ENCODE results near the gene M1AP.

The M1AP gene

GRCh38 chr2:74648009-74648443 is at the start of gene M1AP:
Gene M1AP, minus strand, starts transcription at chr2:74648330. Its CDS starts 8,055 bp downstream, at chr2:74640275.
- DNase-seq (ENCODE audit: low read depth in 2 of 2, low spot score in 1 of 2): no peak

GRCh38 chr2:74696829-74697228 is 48.7 kb upstream of the M1AP start:
- no peak for DNase-seq (ENCODE audit: low read depth in 2 of 2, low spot score in 1 of 2)

GRCh38 chr2:74695663-74696062 is 47.5 kb upstream of the M1AP start:
- no peak for DNase-seq (ENCODE audit: low read depth in 2 of 2, low spot score in 1 of 2)

DNA sequence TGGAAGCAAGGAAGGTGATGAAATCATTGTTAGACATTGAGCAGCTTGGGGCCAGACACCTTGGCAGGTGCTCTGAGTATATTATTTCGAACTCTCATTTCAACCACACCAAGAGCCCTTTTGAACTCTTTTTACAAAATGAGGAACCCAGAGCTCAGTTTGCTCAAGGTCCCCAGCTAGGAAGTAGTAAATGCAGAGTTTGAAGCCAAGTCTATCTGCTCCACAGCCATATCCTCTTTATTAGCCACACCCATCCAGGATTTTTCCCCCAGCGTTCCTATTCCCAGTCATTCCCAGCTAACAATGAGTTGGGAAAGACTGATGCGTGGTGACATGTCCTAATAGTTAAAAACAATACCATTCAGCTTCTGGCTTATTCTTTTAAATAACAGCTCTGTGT is 46.2 kb upstream of the M1AP start:
- DNase-seq (ENCODE audit: low read depth in 2 of 2, low spot score in 1 of 2): no peak

DNA sequence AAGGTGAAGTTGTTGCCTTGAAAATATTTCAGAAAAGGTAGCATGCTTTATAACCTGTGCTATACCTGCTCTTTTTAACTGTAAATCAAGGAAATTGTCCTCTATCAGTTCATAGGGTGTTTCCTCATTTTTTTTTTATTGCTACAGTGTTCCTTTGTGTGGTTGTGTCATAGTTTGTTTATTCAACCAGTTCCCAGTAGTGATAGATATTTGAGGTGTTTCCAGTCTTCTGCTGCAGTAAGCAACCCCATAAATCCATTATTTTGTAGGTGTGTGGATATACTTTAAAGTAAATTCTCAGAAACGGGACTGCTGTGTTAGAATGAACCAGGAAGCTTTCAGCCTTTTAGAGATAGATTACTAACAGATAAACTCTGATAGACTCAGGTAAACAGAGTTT is 45.5 kb upstream of the M1AP start:
- no peak for DNase-seq (ENCODE audit: low read depth in 2 of 2, low spot score in 1 of 2)

- no peak for DNase-seq (ENCODE audit: low read depth in 2 of 2, low spot score in 1 of 2)
Observed at GRCh38 chr2:74693213-74693612, 45.1 kb upstream of the M1AP start.

DNA sequence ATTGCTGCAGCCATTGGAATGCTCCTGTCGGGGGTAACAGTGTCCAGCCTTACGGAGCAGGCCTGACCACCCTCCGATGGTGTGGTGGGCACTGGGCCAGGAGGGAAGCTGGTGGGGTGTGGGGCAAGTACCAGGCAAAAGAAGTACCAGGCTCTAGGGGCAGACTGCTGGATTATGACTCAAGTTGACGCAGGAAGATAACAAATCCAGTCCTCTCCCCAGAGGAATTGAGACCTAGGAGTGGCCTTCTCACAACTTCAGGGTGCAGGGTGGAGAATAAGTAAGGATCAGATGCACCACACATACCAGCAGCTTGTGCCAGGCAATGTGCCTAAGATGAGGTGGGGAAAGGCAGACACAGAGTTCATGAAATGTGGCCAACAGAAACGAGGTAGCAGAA is 43.8 kb upstream of the M1AP start:
- DNase-seq (ENCODE audit: low read depth in 2 of 2, low spot score in 1 of 2): no peak

- no peak for DNase-seq (ENCODE audit: low read depth in 2 of 2, low spot score in 1 of 2)
Observed at GRCh38 chr2:74690571-74690970, 42.4 kb upstream of the M1AP start.

GRCh38 chr2:74689671-74690070 is 41.5 kb upstream of the M1AP start:
- no peak for DNase-seq (ENCODE audit: low read depth in 2 of 2, low spot score in 1 of 2)

DNA sequence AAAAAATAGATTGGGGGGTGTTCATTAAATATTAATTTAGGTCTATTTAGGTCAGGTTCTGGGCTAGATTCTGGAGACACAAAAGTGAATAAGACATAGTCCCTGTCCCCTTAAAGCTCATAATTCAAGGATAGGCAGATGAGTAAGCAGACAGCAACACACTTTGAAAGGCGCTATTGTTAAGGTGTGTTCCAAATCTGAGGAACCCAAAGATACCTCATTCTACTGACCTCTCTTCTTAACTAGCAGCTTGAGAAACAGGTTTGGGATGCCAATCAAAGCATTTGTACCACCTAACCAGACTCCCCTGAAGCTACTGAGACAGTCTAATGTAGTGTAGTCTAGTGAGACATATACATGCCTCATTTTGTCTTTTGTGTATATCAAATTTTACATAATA is 40.8 kb upstream of the M1AP start:
- no peak for DNase-seq (ENCODE audit: low read depth in 2 of 2, low spot score in 1 of 2)

DNA sequence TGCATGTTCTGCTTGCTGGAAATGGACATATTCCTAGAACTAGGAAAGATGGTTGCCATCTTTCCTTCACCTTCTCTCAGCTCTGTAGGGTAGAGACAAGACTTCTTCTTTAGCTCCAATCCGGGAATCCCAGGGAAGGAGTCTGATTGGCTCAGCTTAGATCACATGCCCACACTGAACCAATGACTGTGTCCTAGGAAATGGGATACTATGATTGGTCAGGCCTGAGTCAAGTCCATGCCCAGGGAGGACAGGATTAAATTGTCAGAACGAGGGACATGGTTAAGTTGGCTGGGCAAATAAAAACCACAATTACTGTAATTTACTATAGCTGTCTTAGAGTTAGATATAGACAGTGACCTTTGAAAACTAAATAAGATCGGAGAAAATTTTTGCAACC is 37.3 kb upstream of the M1AP start:
- no peak for DNase-seq (ENCODE audit: low read depth in 2 of 2, low spot score in 1 of 2)

DNA sequence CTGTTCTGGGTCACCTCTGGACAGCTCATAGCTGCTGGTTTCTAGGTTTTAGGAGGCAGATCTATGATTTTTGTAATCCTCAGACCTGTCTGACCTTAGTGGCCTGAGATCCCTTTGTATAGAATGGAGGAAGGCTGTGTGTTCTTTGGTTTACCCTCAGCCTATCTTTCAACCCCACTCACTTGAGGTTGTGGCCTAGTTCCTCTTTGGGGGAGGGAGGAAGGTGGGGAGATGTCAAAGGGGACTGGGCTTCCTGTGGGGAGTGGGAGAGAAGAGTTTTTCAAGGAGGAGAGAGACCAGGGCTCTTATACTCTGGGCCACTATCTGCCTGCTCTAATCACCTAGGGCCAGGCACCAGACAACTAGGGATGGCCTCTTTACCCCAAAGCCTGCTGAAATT is 34.4 kb upstream of the M1AP start:
- DNase-seq (ENCODE audit: low read depth in 2 of 2, low spot score in 1 of 2): no peak

DNA sequence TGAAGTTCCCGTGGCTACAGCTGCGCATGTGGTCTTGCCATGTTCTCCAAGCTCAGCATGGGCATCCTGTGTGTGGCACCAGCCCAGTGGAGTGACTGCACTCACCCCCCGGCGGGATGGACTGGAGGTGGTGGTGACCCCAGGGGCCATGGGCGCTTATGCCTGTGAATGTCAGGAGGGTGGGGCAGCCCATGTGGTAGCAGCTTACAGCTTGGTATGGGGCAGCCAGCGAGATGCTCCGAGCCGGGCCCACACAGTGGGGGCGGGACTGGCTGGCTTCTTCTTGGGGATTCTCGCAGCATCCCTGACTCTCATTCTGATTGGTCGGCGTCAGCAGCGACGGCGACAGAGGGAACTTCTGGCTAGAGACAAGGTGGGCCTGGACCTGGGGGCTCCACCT is 31.5 kb upstream of the M1AP start:
- DNase-seq (ENCODE audit: low read depth in 2 of 2, low spot score in 1 of 2): no peak

GRCh38 chr2:74676331-74676730 is 28.2 kb upstream of the M1AP start:
- no peak for DNase-seq (ENCODE audit: low read depth in 2 of 2, low spot score in 1 of 2)

DNA sequence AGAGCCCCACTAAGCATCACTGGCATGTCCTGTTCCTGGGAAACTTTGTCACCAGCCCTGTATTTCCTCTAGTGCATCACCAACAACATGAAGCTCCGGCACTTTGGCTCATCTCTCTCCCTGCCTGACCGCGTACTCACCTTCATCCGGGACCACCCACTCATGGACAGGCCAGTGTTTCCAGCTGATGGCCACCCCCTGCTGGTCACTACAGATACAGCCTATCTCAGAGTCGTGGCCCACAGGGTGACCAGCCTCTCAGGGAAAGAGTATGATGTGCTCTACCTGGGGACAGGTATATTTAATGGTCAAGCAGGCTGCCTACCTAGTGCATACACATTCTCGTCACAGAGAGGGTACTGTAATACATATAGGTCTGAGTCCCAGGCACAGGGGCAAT is 27.0 kb upstream of the M1AP start:
- no peak for DNase-seq (ENCODE audit: low read depth in 2 of 2, low spot score in 1 of 2)

GRCh38 chr2:74673826-74674528 is 25.8 kb upstream of the M1AP start:
- no peak for DNase-seq (ENCODE audit: low read depth in 2 of 2, low spot score in 1 of 2)

DNA sequence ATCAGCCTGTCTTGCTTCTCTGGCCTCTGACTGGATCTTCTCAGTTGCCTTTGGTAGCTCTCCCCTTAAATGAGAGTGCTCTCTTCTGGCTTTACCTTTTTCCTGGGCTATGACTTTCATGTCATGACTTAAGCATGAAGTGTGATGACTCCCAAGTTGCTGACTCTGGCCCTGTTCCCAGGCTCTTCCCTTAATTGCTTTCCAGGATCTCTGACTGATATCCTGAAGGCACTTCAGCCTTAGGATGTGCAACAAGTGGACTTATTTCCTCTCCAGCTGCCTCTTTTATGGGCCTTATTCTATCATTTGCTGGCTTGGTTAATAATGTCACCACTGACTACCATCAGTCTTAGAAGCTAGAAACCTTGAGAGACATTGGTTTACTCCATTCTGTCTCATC is 23.3 kb upstream of the M1AP start:
- DNase-seq (ENCODE audit: low read depth in 2 of 2, low spot score in 1 of 2): no peak

- DNase-seq (ENCODE audit: low read depth in 2 of 2, low spot score in 1 of 2): no peak
Observed at GRCh38 chr2:74670263-74670662, 22.1 kb upstream of the M1AP start.

GRCh38 chr2:74668087-74668486 is 20.0 kb upstream of the M1AP start:
- no peak for DNase-seq (ENCODE audit: low read depth in 2 of 2, low spot score in 1 of 2)

DNA sequence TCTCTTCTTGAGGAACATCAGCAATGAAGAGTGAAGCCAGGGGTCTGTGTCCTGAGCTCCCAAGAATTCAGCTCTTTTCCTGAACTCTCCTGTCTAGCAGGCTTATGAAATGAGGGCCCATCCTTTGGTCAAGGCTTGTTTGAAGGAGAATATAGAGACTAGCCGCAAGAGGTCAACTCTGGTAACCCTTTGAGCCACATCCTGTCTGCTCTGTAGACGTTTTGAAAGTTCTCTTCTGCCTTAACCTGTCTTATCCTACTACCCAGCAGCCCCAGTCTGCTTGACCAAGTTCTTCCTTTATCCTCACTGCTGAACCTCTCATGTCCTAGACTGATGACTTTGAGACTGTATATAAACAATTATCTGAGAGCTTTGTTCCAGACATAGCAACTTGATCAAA is 11.3 kb upstream of the M1AP start:
- DNase-seq (ENCODE audit: low read depth in 2 of 2, low spot score in 1 of 2): no peak

DNA sequence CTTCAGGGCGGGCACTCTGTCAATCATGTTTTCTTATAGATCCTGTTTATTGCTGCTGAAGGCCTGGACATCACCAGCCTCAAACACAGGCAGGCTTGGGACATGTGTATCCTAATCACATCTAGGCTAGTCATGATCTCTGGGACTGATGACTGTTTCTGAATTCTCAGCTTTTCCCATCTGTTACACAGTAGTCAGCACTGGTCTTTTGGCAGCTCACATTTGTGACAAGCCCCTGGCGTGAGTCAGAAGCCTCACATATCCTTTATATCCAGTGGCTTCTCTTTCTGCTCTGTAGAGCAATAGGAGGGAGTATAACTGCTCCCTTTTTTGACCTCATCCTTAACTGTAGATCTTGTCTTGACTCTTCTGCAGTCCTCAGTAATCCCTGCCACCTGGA is 10.4 kb upstream of the M1AP start:
- no peak for DNase-seq (ENCODE audit: low read depth in 2 of 2, low spot score in 1 of 2)

DNA sequence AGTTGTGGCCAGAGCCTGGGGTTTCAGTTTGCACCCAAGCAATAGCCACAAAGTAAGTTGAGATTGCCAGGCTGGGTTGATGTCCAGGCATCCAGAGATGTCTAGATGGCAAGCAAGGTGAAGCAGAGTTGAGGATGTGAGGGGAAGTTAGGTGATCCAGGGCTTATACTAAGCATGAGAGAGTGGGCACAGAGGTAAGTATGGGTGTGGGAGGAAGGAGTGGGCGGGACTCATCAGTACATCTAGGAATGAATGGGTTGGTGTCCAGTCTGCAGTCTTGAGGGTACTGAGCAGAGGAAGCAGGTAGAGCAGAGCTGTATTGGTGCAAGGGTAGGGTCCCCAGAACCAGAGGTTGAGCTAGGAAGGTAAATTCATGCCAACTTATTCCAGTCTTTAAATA is 7.4 kb upstream of the M1AP start:
- DNase-seq (ENCODE audit: low read depth in 2 of 2, low spot score in 1 of 2): no peak

Measured in stimulated activated CD8-positive, alpha-beta memory T cell treated with anti-CD3 and anti-CD28 coated beads, Interleukin-4, amount 100 ng/mL, for 4 hours (primary cell).